ENCODE measurements around the gene HSD3B1.
"Not testable (repeated sequence)": the region's sequence is repeated elsewhere in the genome, so short reads cannot be mapped to it uniquely, and the experiment has no call there.

HSD3B1 gene

GRCh38 chr1:119553302-119554071 is 46.5 kb downstream of the HSD3B1 start:
- not testable (repeated sequence) for DNase-seq (ENCODE audit: low read depth in 2 of 2)

- DNase-seq (ENCODE audit: low read depth in 2 of 2), result peak; percentile 38 to 44
Observed at GRCh38 chr1:119554183-119554582, 47.2 kb downstream of the HSD3B1 start.

DNA sequence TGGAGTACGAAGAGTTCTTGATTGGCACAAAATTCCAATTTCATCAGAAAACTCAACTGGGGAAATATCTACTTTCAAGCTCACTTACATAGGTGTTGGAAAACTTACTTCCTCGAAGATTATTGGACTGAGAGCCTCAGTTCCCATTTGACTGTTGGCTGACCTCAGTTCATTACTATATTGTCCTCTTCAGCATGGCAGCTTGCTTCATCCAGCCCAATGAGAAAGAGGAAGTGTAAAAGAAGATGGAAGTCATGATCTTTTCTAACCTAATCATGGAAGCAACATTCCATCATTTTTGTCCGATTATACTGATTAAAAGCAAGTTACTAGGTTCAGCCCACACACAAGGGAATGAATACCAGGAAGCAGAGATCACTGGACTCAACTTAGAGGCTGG is 49.4 kb downstream of the HSD3B1 start:
- no peak for DNase-seq (ENCODE audit: low read depth in 2 of 2)

DNA sequence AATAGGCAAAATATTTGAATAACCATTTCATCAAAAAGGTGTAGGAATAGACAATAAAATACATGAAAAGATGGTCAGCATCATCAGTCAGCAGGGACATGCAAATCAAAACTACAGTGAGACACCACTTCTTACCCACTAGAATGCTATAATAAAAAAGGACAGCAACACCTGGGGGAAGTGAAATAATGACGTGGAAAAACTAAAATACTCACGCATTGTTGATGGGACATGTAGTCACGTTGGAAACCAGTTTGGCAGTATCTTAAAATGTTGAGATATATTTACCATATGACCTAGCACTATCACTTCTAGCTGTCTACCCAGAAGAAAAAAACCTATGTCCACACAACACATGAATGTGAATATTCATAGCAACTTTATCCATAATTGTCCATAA is 53.4 kb downstream of the HSD3B1 start:
- not testable (repeated sequence) for DNase-seq (ENCODE audit: low read depth in 2 of 2)

DNA sequence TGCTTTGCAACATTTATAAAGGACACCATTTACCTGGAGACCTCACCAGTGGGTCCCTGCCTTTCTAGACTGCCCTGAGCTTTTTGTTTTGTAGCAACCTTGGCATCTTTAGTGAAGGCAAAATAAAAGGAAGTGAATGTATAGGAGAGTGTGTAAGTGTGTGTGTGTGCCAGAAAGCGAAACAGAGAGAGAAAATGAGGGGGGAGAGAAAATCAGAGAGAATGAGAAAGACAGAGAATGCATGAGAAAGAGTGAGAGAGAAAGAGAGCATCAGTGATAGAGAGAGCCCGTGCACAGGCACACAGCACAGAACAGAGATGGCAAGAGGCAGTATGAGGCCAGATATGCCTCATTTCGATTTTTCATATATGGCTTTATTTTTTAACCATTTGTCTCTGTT is 57.5 kb downstream of the HSD3B1 start:
- DNase-seq (ENCODE audit: low read depth in 2 of 2), result no peak

All from fibroblast of skin of left quadriceps (primary cell).